ENCODE measurements around the gene SDSL.

DNA sequence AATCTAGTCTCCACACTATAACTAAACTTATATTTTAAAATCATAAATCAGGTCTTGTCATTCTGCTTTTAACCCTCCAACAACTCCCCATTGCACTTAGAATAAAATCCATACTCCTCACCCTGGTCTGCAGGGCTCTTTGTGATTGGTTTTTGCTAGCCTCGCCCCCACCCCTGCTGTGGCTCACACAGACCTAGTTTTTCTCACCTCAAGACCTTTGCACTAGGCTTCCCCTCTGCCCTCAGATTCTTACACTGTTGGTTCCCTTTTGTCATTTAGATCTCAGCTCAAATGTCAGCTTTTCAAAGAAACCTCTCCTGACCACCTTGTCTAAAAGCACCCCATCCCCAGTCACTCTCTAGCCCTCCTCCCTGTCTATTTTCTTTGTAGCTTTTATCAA, 60.2 kb downstream of the SDSL start:
- no peak for TF ChIP-seq CTCF (optimal IDR thresholded peaks at IDR 0.05 in 1 of 3, IDR thresholded peaks at IDR 0.05 in 1 of 3, conservative IDR thresholded peaks at IDR 0.05 in 1 of 3; ENCODE audit: extremely low read depth in 1 of 3, insufficient read depth in 2 of 3, low read length in 3 of 3)
- no peak for TF ChIP-seq EZH2 (IDR thresholded peaks at IDR 0.05; ENCODE audit: low read length)
